Mesenchymal stem cell (in vitro differentiated cells and primary cell): ENCODE measurements around the gene SCN8A.

Experiments used
- DNase-seq: peaks from one replicate; pipeline ENCODE4 v3.0.0-alpha.2; 2013
- H2AFZ ChIP-seq: one replicate; pipeline ENCODE4 v1.6.1; 2013; ENCODE audit warnings: low read depth, mild to moderate bottlenecking, control low read depth, inconsistent platforms, low read length, moderate library complexity
- H2AK5ac ChIP-seq: 2 replicates; pipeline ENCODE4 v1.6.1; 2013; ENCODE audit warnings: low read length, moderate library complexity, mild to moderate bottlenecking, inconsistent platforms; ENCODE audit not compliant: severe bottlenecking
- H2BK120ac ChIP-seq: one replicate; pipeline ENCODE4 v1.6.1; 2013; ENCODE audit warnings: low read depth, mild to moderate bottlenecking, inconsistent platforms, low read length, moderate library complexity
- H2BK12ac ChIP-seq, 2 experiments: one replicate each; pipeline ENCODE4 v1.6.1; 2013; ENCODE audit warnings: inconsistent platforms in 2 of 2, low read length in 2 of 2, mild to moderate bottlenecking in 2 of 2, moderate library complexity in 2 of 2, control low read depth in 1 of 2
- H2BK15ac ChIP-seq: one replicate; pipeline ENCODE4 v1.6.1; 2013; ENCODE audit warnings: mild to moderate bottlenecking, low read depth, inconsistent platforms; ENCODE audit not compliant: poor library complexity, severe bottlenecking
- H2BK5ac ChIP-seq: 2 replicates; pipeline ENCODE4 v1.6.1; 2013; ENCODE audit warnings: low read depth, mild to moderate bottlenecking, low read length, control low read depth, inconsistent platforms; ENCODE audit not compliant: poor library complexity, severe bottlenecking
- H3K14ac ChIP-seq, 2 experiments: one replicate each; pipeline ENCODE4 v1.6.1; 2013; ENCODE audit warnings: inconsistent platforms in 2 of 2, low read length in 2 of 2, control low read depth in 1 of 2, mild to moderate bottlenecking in 1 of 2, moderate library complexity in 1 of 2
- H3K18ac ChIP-seq, 2 experiments: one replicate each; pipeline ENCODE4 v1.6.1; 2013; ENCODE audit warnings: inconsistent platforms in 2 of 2, low read length in 2 of 2, control low read depth in 1 of 2, low read depth in 1 of 2, mild to moderate bottlenecking in 1 of 2
- H3K23ac ChIP-seq, 2 experiments: one replicate each; pipeline ENCODE4 v1.6.1; 2013; ENCODE audit warnings: inconsistent platforms in 2 of 2, low read length in 2 of 2, mild to moderate bottlenecking in 2 of 2, moderate library complexity in 2 of 2, control low read depth in 1 of 2
- H3K27ac ChIP-seq: 2 replicates; pipeline ENCODE4 v1.5.1; 2013; ENCODE audit warnings: mild to moderate bottlenecking, moderate library complexity, low read length, control low read depth, inconsistent platforms; ENCODE audit not compliant: poor library complexity, severe bottlenecking
- H3K27me3 ChIP-seq, 2 experiments: 2 replicates each; pipeline versions ENCODE4 v1.6.1 to v1.7.0; 2013; ENCODE audit warnings: low read length in 2 of 2, mild to moderate bottlenecking in 2 of 2, moderate library complexity in 2 of 2, control low read depth in 1 of 2, inconsistent platforms in 1 of 2; ENCODE audit not compliant: control insufficient read depth in 1 of 2, insufficient read depth in 1 of 2
- H3K36me3 ChIP-seq, 2 experiments: 2 replicates each; pipeline versions ENCODE4 v1.6.1 to v1.7.0; 2013; ENCODE audit warnings: low read length in 2 of 2, control low read depth in 1 of 2, inconsistent platforms in 1 of 2, low read depth in 1 of 2, mild to moderate bottlenecking in 1 of 2; ENCODE audit not compliant: insufficient read depth in 2 of 2, control insufficient read depth in 1 of 2
- H3K4ac ChIP-seq, 2 experiments: one replicate each; pipeline ENCODE4 v1.6.1; 2013; ENCODE audit warnings: inconsistent platforms in 2 of 2, low read length in 2 of 2, mild to moderate bottlenecking in 2 of 2, moderate library complexity in 2 of 2, control low read depth in 1 of 2, low read depth in 1 of 2
- H3K4me1 ChIP-seq: 2 replicates; pipeline ENCODE4 v1.6.1; 2013; ENCODE audit warnings: low read depth, low read length, control low read depth; ENCODE audit not compliant: control insufficient read depth, insufficient read depth
- H3K4me2 ChIP-seq: 2 replicates; pipeline ENCODE4 v1.6.1; 2013; ENCODE audit warnings: low read length, mild to moderate bottlenecking, inconsistent platforms; ENCODE audit not compliant: poor library complexity, severe bottlenecking
- H3K4me3 ChIP-seq, 2 experiments: 2 replicates each; pipeline versions ENCODE4 v1.5.1 to v1.7.0; 2013; ENCODE audit warnings: low read length in 2 of 2, mild to moderate bottlenecking in 2 of 2, control low read depth in 1 of 2, low read depth in 1 of 2; ENCODE audit not compliant: insufficient read depth in 1 of 2
- H3K79me1 ChIP-seq: replicated peaks from 2 replicates; pipeline ENCODE4 v1.6.1; 2013; ENCODE audit warnings: mild to moderate bottlenecking, control low read depth, low read length, inconsistent platforms; ENCODE audit not compliant: poor library complexity, severe bottlenecking
- H3K9ac ChIP-seq: 2 replicates; pipeline ENCODE4 v1.7.0; 2013; ENCODE audit warnings: mild to moderate bottlenecking, low read length, moderate library complexity
- H3K9me3 ChIP-seq: 2 replicates; pipeline ENCODE4 v1.7.0; 2013; ENCODE audit warnings: mild to moderate bottlenecking, low read length; ENCODE audit not compliant: control insufficient read depth
- H4K8ac ChIP-seq: one replicate; pipeline ENCODE4 v1.6.1; 2013; ENCODE audit warnings: inconsistent platforms, mild to moderate bottlenecking, low read length, moderate library complexity
- H4K91ac ChIP-seq: one replicate; pipeline ENCODE4 v1.6.1; 2013; ENCODE audit warnings: mild to moderate bottlenecking, low read length, inconsistent platforms
- WGBS: methylation state at CpG from one replicate; pipeline ENCODE4 v1.1.7; 2013; ENCODE audit warnings: mixed read lengths; 5-methylcytosine and 5-hydroxymethylcytosine counted together

Gene SCN8A

GRCh38 chr12:51801027-51801426, 210.0 kb downstream of the SCN8A start:
- Histone ChIP-seq H4K8ac (no peak overlapping the region), H3K4me1 (no peaks in the 10 kb centered on the region), H4K91ac (no peak overlapping the region), H3K23ac (no peak overlapping the region), H3K36me3 (peaks cover 0 to 33% of the 10 kb centered on the region in 2 experiments), H3K4me2 (no peak overlapping the region), H2BK5ac (no peak overlapping the region), H3K27me3 (no peaks in the 10 kb centered on the region), H3K9ac (no peak overlapping the region), H3K14ac (no peak overlapping the region), H3K27ac (no peak overlapping the region), H2BK15ac (no peak overlapping the region), H2AK5ac (no peak overlapping the region), H3K79me1 (no peaks in the 10 kb centered on the region), H3K4me3 (no peak overlapping the region), H3K9me3 (no peaks in the 10 kb centered on the region), H3K4ac (no peak overlapping the region), H3K18ac (no peak overlapping the region), H2BK12ac (no peak overlapping the region), H2AFZ (no peak overlapping the region), H2BK120ac (no peak overlapping the region)
- 91% methylated on average over 1 of the region's 1 CpG for WGBS
- no peak for DNase-seq

- Histone ChIP-seq H3K9me3 (no peaks in the 10 kb centered on the region), H2BK15ac (no peak overlapping the region), H4K91ac (no peak overlapping the region), H2AFZ (no peak overlapping the region), H3K27me3 (no peaks in the 10 kb centered on the region), H2AK5ac (no peak overlapping the region), H3K4ac (no peak overlapping the region), H3K4me2 (no peak overlapping the region), H2BK120ac (no peak overlapping the region), H4K8ac (no peak overlapping the region), H3K23ac (no peak overlapping the region), H3K4me3 (no peak overlapping the region), H3K79me1 (no peaks in the 10 kb centered on the region), H3K27ac (no peak overlapping the region), H3K36me3 (peaks cover 0 to 46% of the 10 kb centered on the region in 2 experiments), H3K4me1 (no peaks in the 10 kb centered on the region), H2BK12ac (no peak overlapping the region), H3K18ac (no peak overlapping the region), H2BK5ac (no peak overlapping the region), H3K9ac (no peak overlapping the region), H3K14ac (no peak overlapping the region)
- WGBS = 98% methylated on average over 15 of the region's 16 CpGs
- DNase-seq = no peak
Observed at GRCh38 chr12:51806896-51807295, 215.9 kb downstream of the SCN8A start.

- no peak for DNase-seq
- Histone ChIP-seq H3K36me3 (peaks cover 0 to 40% of the 10 kb centered on the region in 2 experiments), H3K23ac (no peak overlapping the region), H4K91ac (no peak overlapping the region), H3K27ac (no peak overlapping the region), H4K8ac (no peak overlapping the region), H3K79me1 (no peaks in the 10 kb centered on the region), H3K4ac (no peak overlapping the region), H3K4me2 (no peak overlapping the region), H3K27me3 (peaks cover 0 to 11% of the 10 kb centered on the region in 2 experiments), H2BK12ac (no peak overlapping the region), H3K18ac (no peak overlapping the region), H3K4me1 (peaks cover 3% of the 10 kb centered on the region), H2AK5ac (no peak overlapping the region), H3K9ac (no peak overlapping the region), H2BK15ac (no peak overlapping the region), H2BK5ac (peak overlapping the region; percentile 9), H2AFZ (no peak overlapping the region), H3K9me3 (no peaks in the 10 kb centered on the region), H3K14ac (no peak overlapping the region), H3K4me3 (no peak overlapping the region), H2BK120ac (no peak overlapping the region)
- 67% methylated on average over 2 of the region's 3 CpGs for WGBS
Observed at GRCh38 chr12:51809193-51809592, 218.2 kb downstream of the SCN8A start.

GRCh38 chr12:51811203-51812202, 220.5 kb downstream of the SCN8A start:
- Histone ChIP-seq H3K4ac (no peak overlapping the region), H3K23ac (no peak overlapping the region), H3K4me2 (no peak overlapping the region), H2BK5ac (no peak overlapping the region), H3K36me3 (peaks cover 0 to 32% of the 10 kb centered on the region in 2 experiments), H3K14ac (no peak overlapping the region), H2BK15ac (no peak overlapping the region), H2AFZ (no peak overlapping the region), H4K8ac (no peak overlapping the region), H2AK5ac (no peak overlapping the region), H3K18ac (no peak overlapping the region), H4K91ac (no peak overlapping the region), H3K4me1 (peaks cover 10% of the 10 kb centered on the region), H2BK12ac (no peak overlapping the region), H3K4me3 (no peak overlapping the region), H3K9me3 (no peaks in the 10 kb centered on the region), H3K9ac (no peak overlapping the region), H3K27ac (no peak overlapping the region), H3K27me3 (peaks cover 0 to 30% of the 10 kb centered on the region in 2 experiments), H3K79me1 (no peaks in the 10 kb centered on the region), H2BK120ac (no peak overlapping the region)
- no peak for DNase-seq
- WGBS = 88% methylated on average over 11 of the region's 13 CpGs
